GM18511 (cell line): ENCODE data around the gene EIF2B5.

Experiments used
- ATAC-seq: cut with Tn5 transposase; IDR thresholded peaks from one replicate; pipeline ENCODE4 v1.9.1; 2021; ENCODE audit warnings: mild to moderate bottlenecking, moderate library complexity; ENCODE audit not compliant: unreplicated experiment

EIF2B5 gene

GRCh38 chr3:184192889-184193288 lies 57.7 kb downstream of the EIF2B5 start:
- ATAC-seq, result no peak

- ATAC-seq, result no peak
Measured at GRCh38 chr3:184193991-184194539, 58.9 kb downstream of the EIF2B5 start.
